Measurements from ENCODE around the gene CRTC2. TPM values are rescaled to one million over a fixed set of nuclear protein-coding genes. Genes with fewer than 3 reads are reported as not detected.

Gene CRTC2
- total RNA-seq, 1 donor from 2014 or later = 41.9 TPM

GRCh38 chr1:153954826-153955225 lies 3.6 kb downstream of the CRTC2 start:
- Mint-ChIP-seq H3K27ac (ENCODE audit: unreplicated experiment) (no peak overlapping the region), H3K9me3 (ENCODE audit: unreplicated experiment) (no peaks in the 10 kb centered on the region), H3K4me1 (ENCODE audit: unreplicated experiment) (peaks cover 30% of the 10 kb centered on the region), H3K36me3 (ENCODE audit: unreplicated experiment) (peaks cover 31% of the 10 kb centered on the region), H3K4me3 (ENCODE audit: unreplicated experiment) (no peak overlapping the region), H3K27me3 (ENCODE audit: unreplicated experiment) (no peaks in the 10 kb centered on the region)
- TF ChIP-seq, protein P1, sequence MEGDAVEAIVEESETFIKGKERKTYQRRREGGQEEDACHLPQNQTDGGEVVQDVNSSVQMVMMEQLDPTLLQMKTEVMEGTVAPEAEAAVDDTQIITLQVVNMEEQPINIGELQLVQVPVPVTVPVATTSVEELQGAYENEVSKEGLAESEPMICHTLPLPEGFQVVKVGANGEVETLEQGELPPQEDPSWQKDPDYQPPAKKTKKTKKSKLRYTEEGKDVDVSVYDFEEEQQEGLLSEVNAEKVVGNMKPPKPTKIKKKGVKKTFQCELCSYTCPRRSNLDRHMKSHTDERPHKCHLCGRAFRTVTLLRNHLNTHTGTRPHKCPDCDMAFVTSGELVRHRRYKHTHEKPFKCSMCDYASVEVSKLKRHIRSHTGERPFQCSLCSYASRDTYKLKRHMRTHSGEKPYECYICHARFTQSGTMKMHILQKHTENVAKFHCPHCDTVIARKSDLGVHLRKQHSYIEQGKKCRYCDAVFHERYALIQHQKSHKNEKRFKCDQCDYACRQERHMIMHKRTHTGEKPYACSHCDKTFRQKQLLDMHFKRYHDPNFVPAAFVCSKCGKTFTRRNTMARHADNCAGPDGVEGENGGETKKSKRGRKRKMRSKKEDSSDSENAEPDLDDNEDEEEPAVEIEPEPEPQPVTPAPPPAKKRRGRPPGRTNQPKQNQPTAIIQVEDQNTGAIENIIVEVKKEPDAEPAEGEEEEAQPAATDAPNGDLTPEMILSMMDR (IDR thresholded peaks at IDR 0.05) = no peak
- no peak for DNase-seq (ENCODE audit: extremely low spot score, unreplicated experiment)

DNA sequence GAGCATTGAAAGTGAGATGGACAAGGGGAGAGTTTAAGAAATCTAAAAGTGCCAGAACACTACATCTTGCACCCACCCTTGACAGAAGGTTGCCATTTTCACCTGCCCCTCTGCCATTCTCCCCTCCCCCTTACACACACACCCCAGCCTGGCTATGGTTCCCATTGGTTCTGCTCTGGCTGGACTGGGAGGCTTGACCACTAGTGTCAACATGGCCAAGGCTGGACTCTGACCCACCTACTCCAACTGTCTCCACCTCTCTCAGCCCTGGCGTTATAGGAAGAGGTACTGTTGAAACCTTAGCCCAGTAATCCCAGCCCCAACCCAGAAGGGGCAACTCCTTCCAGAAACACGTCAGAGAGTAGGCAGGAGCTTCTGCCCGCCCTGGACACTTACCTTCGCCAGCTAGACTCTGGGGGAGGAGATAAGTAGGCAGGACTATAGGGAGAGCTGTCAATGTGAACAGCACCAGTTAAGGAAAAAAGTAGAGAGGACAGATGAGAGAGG lies 4.5 kb downstream of the CRTC2 start:
- TF ChIP-seq, protein P1 (IDR thresholded peaks at IDR 0.05) = no peak
- Mint-ChIP-seq H3K27ac (ENCODE audit: unreplicated experiment) (peak overlapping the region; percentile 50), H3K27me3 (ENCODE audit: unreplicated experiment) (no peaks in the 10 kb centered on the region), H3K4me3 (ENCODE audit: unreplicated experiment) (no peak overlapping the region), H3K4me1 (ENCODE audit: unreplicated experiment) (peaks cover 23% of the 10 kb centered on the region), H3K36me3 (ENCODE audit: unreplicated experiment) (peaks cover 28% of the 10 kb centered on the region), H3K9me3 (ENCODE audit: unreplicated experiment) (no peaks in the 10 kb centered on the region)
- DNase-seq (ENCODE audit: extremely low spot score, unreplicated experiment) = no peak

- Mint-ChIP-seq H3K4me3 (ENCODE audit: unreplicated experiment) (no peak overlapping the region), H3K27ac (ENCODE audit: unreplicated experiment) (no peak overlapping the region), H3K9me3 (ENCODE audit: unreplicated experiment) (no peaks in the 10 kb centered on the region), H3K27me3 (ENCODE audit: unreplicated experiment) (no peaks in the 10 kb centered on the region), H3K36me3 (ENCODE audit: unreplicated experiment) (peaks cover 30% of the 10 kb centered on the region), H3K4me1 (ENCODE audit: unreplicated experiment) (peaks cover 11% of the 10 kb centered on the region)
- DNase-seq (ENCODE audit: extremely low spot score, unreplicated experiment) = no peak
- TF ChIP-seq, protein P1 (IDR thresholded peaks at IDR 0.05) = no peak
These were observed 6.6 kb downstream of the CRTC2 start for GRCh38 chr1:153951801-153952200.

DNA sequence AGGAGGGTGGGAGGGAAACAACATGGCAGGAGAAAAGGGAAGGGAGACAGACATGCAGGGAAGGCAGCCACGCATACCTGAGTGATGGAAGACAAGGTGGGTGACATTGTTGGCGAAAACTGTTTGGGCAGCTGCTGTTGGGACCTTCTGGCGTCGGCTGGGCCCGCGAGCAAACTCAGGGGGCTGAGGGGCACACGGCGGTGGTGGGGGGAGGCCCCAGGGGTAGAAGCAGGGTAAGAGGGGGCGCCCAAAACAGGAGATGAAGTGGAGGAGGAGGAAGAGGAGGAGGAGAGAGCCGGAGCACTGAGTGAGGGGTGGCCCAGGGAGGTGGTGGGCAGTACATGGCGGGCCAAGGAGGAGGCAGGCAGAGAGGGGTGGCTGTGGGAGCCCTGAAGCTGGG lies 7.2 kb downstream of the CRTC2 start:
- no peaks in the 10 kb centered on the region for H3K9me3 Mint-ChIP-seq (ENCODE audit: unreplicated experiment)
- no peak for DNase-seq (ENCODE audit: extremely low spot score, unreplicated experiment)
- no peak overlapping the region for H3K4me3 Mint-ChIP-seq (ENCODE audit: unreplicated experiment)
- H3K4me1 Mint-ChIP-seq (ENCODE audit: unreplicated experiment) = peaks cover 7% of the 10 kb centered on the region
- TF ChIP-seq, protein P1 (IDR thresholded peaks at IDR 0.05) = no peak
- H3K36me3 Mint-ChIP-seq (ENCODE audit: unreplicated experiment) = peaks cover 30% of the 10 kb centered on the region
- no peak overlapping the region for H3K27ac Mint-ChIP-seq (ENCODE audit: unreplicated experiment)
- no peaks in the 10 kb centered on the region for H3K27me3 Mint-ChIP-seq (ENCODE audit: unreplicated experiment)

- no peaks in the 10 kb centered on the region for H3K9me3 Mint-ChIP-seq (ENCODE audit: unreplicated experiment)
- DNase-seq (ENCODE audit: extremely low spot score, unreplicated experiment) = peak; percentile 93
- peak within 1 kb of the TSS; percentile 77 for H3K4me3 Mint-ChIP-seq (ENCODE audit: unreplicated experiment)
- peaks cover 18% of the 10 kb centered on the region for H3K4me1 Mint-ChIP-seq (ENCODE audit: unreplicated experiment)
- peaks cover 19% of the 10 kb centered on the region for H3K36me3 Mint-ChIP-seq (ENCODE audit: unreplicated experiment)
- H3K27me3 Mint-ChIP-seq (ENCODE audit: unreplicated experiment) = no peaks in the 10 kb centered on the region
- H3K27ac Mint-ChIP-seq (ENCODE audit: unreplicated experiment) = peak within 1 kb of the TSS; percentile 63
- TF ChIP-seq, protein P1 (IDR thresholded peaks at IDR 0.05) = peak; percentile 91
These were observed 11.7 kb downstream of the CRTC2 start, which contains the start of gene DENND4B for GRCh38 chr1:153946622-153947241. Gene DENND4B (minus strand): TSS chr1:153946718. CDS start chr1:153944374, 2,344 bp downstream.
